Tibial nerve (tissue), 4 donors: ENCODE measurements around the gene NOLC1.
"Not testable (repeated sequence)": the region's sequence is repeated elsewhere in the genome, so short reads cannot be mapped to it uniquely, and the experiment has no call there.

Experiments
- EP300 ChIP-seq, 2 donors: sonication (generic); formaldehyde crosslinking; IDR thresholded peaks; one replicate each; pipeline ENCODE4 v1.6.1; 2017; ENCODE audit warnings: antibody characterized with exemption in 2 of 2, mild to moderate bottlenecking in 1 of 2
- POLR2A ChIP-seq, 2 donors: fragments of 450-650 bp; IDR thresholded peaks; one replicate each; pipeline ENCODE4 v1.6.1; 2017; ENCODE audit warnings: antibody characterized with exemption in 2 of 2, mild to moderate bottlenecking in 2 of 2, moderate library complexity in 2 of 2
- TF ChIP-seq, protein P1 (sequence below), 5 experiments: fragments of 200-600 bp in 3 of 5; fragments of 450-650 bp in 2 of 5; sonication (generic) in 3 of 5; IDR thresholded peaks; one replicate each; pipeline ENCODE4 v1.5.1; 2016 to 2019; ENCODE audit warnings: antibody characterized with exemption in 5 of 5, mild to moderate bottlenecking in 3 of 5, moderate library complexity in 2 of 5

DNA sequence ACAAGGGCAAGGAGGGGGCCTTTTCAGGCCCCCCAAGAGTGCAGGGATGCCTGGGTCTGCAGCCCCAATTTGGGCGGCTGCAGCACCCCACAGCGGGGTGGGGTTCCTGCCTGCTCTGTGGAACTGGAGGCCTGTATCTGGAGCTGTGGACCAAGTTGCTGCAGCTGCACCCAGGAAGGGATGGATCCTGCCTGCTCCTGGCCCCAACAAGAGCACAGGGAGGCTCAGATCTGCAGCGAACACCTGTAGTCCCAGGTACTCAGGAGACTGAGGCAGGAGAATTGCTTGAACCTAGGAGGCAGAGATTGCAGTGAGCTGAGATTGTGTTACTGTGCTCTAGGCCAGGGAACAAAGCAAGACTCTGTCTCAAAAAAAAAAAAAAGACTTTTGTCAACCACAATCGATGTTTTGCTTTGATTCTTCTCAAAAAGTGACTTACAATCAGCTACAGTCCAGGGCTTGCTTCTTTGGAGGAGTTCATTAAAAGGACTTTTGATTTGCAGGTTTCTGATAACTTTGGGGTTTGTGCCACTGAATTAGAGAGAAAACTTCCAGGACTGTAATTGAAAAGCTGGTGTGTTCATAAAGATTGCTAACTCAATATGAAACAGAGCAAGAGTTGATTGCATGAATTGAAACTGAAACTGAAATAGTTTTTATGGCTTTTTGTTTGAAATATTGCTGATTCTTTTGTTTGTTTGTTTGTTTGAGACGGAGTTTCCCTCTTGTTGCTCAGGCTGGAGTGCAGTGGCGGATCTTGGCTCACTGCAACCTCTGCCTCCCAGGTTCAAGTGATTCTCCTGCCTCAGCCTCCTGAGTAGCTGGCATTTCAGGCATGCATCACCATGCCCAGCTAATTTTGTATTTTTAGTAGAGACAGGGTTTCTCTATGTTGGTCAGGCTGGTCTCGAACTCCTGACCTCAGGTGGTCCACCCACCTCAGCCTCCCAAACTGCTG, 37.0 kb downstream of the NOLC1 start:
- TF ChIP-seq, protein P1, sequence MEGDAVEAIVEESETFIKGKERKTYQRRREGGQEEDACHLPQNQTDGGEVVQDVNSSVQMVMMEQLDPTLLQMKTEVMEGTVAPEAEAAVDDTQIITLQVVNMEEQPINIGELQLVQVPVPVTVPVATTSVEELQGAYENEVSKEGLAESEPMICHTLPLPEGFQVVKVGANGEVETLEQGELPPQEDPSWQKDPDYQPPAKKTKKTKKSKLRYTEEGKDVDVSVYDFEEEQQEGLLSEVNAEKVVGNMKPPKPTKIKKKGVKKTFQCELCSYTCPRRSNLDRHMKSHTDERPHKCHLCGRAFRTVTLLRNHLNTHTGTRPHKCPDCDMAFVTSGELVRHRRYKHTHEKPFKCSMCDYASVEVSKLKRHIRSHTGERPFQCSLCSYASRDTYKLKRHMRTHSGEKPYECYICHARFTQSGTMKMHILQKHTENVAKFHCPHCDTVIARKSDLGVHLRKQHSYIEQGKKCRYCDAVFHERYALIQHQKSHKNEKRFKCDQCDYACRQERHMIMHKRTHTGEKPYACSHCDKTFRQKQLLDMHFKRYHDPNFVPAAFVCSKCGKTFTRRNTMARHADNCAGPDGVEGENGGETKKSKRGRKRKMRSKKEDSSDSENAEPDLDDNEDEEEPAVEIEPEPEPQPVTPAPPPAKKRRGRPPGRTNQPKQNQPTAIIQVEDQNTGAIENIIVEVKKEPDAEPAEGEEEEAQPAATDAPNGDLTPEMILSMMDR (IDR thresholded peaks at IDR 0.05), result not testable (repeated sequence)
- TF ChIP-seq POLR2A, EP300 (IDR thresholded peaks at IDR 0.05): not testable (repeated sequence)
